Astrocyte of the spinal cord (primary cell): ENCODE results near the gene ADCY10.

Experiments
- DNase-seq: peaks from one replicate; pipeline ENCODE4 v3.0.0; 2011; ENCODE audit warnings: low read depth, low spot score
- H3K4me3 ChIP-seq: 2 replicates; pipeline ENCODE4 v1.5.1; 2011; ENCODE audit warnings: low read depth, mild to moderate bottlenecking, low read length, moderate library complexity
- CTCF ChIP-seq: IDR thresholded peaks from 2 replicates; pipeline ENCODE4 v1.5.1; 2012; ENCODE audit warnings: low read depth, mild to moderate bottlenecking, low read length, inconsistent platforms
- in situ Hi-C: cut with HindIII; loops from 2 replicates; pipeline ENCODE4 v1.10.0; 2017; ENCODE audit warnings: low sequenced_read_pairs

ADCY10 gene

GRCh38 chr1:167826127-167826526 is 87.8 kb downstream of the ADCY10 start:
- in situ Hi-C loops: no loop called here
- TF ChIP-seq CTCF: no peak
- no peak for DNase-seq
- H3K4me3 ChIP-seq: no peak overlapping the region

GRCh38 chr1:167825419-167826079 is 88.4 kb downstream of the ADCY10 start:
- DNase-seq: no peak
- in situ Hi-C loops: no loop called here
- TF ChIP-seq CTCF: no peak
- no peak overlapping the region for H3K4me3 ChIP-seq

GRCh38 chr1:167824163-167824794 is 89.7 kb downstream of the ADCY10 start:
- TF ChIP-seq CTCF: no peak
- DNase-seq: no peak
- no peak overlapping the region for H3K4me3 ChIP-seq
- in situ Hi-C loops: no loop called here

GRCh38 chr1:167821969-167822685 is 91.8 kb downstream of the ADCY10 start:
- no peak for TF ChIP-seq CTCF
- no peak for DNase-seq
- no peak overlapping the region for H3K4me3 ChIP-seq
- in situ Hi-C loops: no loop called here

- no peak overlapping the region for H3K4me3 ChIP-seq
- no peak for TF ChIP-seq CTCF
- DNase-seq: no peak
- in situ Hi-C loops: no loop called here
Observed at GRCh38 chr1:167821356-167821685, 92.6 kb downstream of the ADCY10 start.

- in situ Hi-C loops: no loop called here
- DNase-seq: no peak
- no peak for TF ChIP-seq CTCF
- H3K4me3 ChIP-seq: no peak overlapping the region
Observed at GRCh38 chr1:167820684-167821355, 93.1 kb downstream of the ADCY10 start.
